Endothelial cell of hepatic sinusoid (primary cell): ENCODE results near the gene FNBP1L.
"Not testable (repeated sequence)": the region's sequence is repeated elsewhere in the genome, so short reads cannot be mapped to it uniquely, and the experiment has no call there.

Experiments used
- in situ Hi-C: cut with HindIII; loops from 2 replicates; pipeline ENCODE4 v1.10.0; 2017; ENCODE audit warnings: low sequenced_read_pairs

Gene FNBP1L

GRCh38 chr1:93442741-93443140, 5.2 kb upstream of the FNBP1L start:
- in situ Hi-C loops = no loop called here

GRCh38 chr1:93443454-93443853, 4.5 kb upstream of the FNBP1L start:
- in situ Hi-C loops = no loop called here

GRCh38 chr1:93446837-93447451, 974 bp upstream of the FNBP1L start:
- in situ Hi-C loops = no loop called here

- in situ Hi-C loops = no loop called here
These were observed 519 bp downstream of the FNBP1L start for GRCh38 chr1:93448292-93448982.

GRCh38 chr1:93448983-93449804, 1.3 kb downstream of the FNBP1L start:
- in situ Hi-C loops = no loop called here

GRCh38 chr1:93450321-93450720, 2.4 kb downstream of the FNBP1L start:
- in situ Hi-C loops = loop anchor here (10.0 kb wide), 1 partner anchor 364 kb away; no protein-coding TSS in a partner anchor

GRCh38 chr1:93453911-93454310, 6.0 kb downstream of the FNBP1L start:
- in situ Hi-C loops = loop anchor here (10.0 kb wide), 1 partner anchor 361 kb away; no protein-coding TSS in a partner anchor

GRCh38 chr1:93459126-93459525, 11.2 kb downstream of the FNBP1L start:
- in situ Hi-C loops = loop anchor here (10.0 kb wide), 1 partner anchor 356 kb away; no protein-coding TSS in a partner anchor

- in situ Hi-C loops = no loop called here
These were observed 13.3 kb downstream of the FNBP1L start for GRCh38 chr1:93461236-93461635.

- in situ Hi-C loops = no loop called here
These were observed 16.0 kb downstream of the FNBP1L start for GRCh38 chr1:93463960-93464359.

- in situ Hi-C loops = not testable (repeated sequence)
These were observed 17.6 kb downstream of the FNBP1L start for GRCh38 chr1:93465371-93466082.

GRCh38 chr1:93467606-93468005, 19.7 kb downstream of the FNBP1L start:
- in situ Hi-C loops = no loop called here

GRCh38 chr1:93468662-93469061, 20.7 kb downstream of the FNBP1L start:
- in situ Hi-C loops = no loop called here

- in situ Hi-C loops = not testable (repeated sequence)
These were observed 21.3 kb downstream of the FNBP1L start for GRCh38 chr1:93469223-93469622.

- in situ Hi-C loops = loop anchor here (5.0 kb wide), 1 partner anchor 91 kb away; no protein-coding TSS in a partner anchor
These were observed 23.4 kb downstream of the FNBP1L start for GRCh38 chr1:93471284-93471683.

GRCh38 chr1:93471911-93472310, 24.0 kb downstream of the FNBP1L start:
- in situ Hi-C loops = loop anchor here (5.0 kb wide), 1 partner anchor 90 kb away; no protein-coding TSS in a partner anchor

GRCh38 chr1:93474321-93474720, 26.4 kb downstream of the FNBP1L start:
- in situ Hi-C loops = loop anchor here (5.0 kb wide), 1 partner anchor 88 kb away; no protein-coding TSS in a partner anchor

GRCh38 chr1:93475681-93476080, 27.8 kb downstream of the FNBP1L start:
- in situ Hi-C loops = no loop called here

GRCh38 chr1:93479133-93479745, 31.3 kb downstream of the FNBP1L start:
- in situ Hi-C loops = not testable (repeated sequence)

GRCh38 chr1:93481899-93482298, 34.0 kb downstream of the FNBP1L start:
- in situ Hi-C loops = not testable (repeated sequence)
